Activated CD4-positive, alpha-beta memory T cell treated with anti-CD3 and anti-CD28 coated beads, Interleukin-2, amount 10 ng/mL, durations not matched to agents 7 days and 5 days (primary cell): ENCODE data around the gene ITIH4. TPM values are rescaled to one million over a fixed set of nuclear protein-coding genes. Genes with fewer than 3 reads are reported as not detected.

Experiments
- CTCF ChIA-PET: fragments of 350-600 bp; sonication (Branson Sonifier 250); formaldehyde crosslinking; loops from one replicate; lab custom pipeline; 2021; ENCODE audit warnings: antibody characterized with exemption, inconsistent platforms; lab: Charles Lee
- POLR2A ChIA-PET: fragments of 350-600 bp; sonication (Branson Sonifier 250); formaldehyde crosslinking; loops from one replicate; lab custom pipeline; 2021; ENCODE audit warnings: antibody characterized with exemption; lab: Charles Lee
- DNase-seq: peaks from one replicate; pipeline ENCODE4 v3.0.0-alpha.2; 2020
- H3K27ac Mint-ChIP-seq: one replicate; pipeline ENCODE4 v1.8.0; 2021; ENCODE audit warnings: mild to moderate bottlenecking, mixed read lengths
- H3K27me3 Mint-ChIP-seq: one replicate; pipeline ENCODE4 v1.8.0; 2021; ENCODE audit warnings: mixed read lengths
- H3K36me3 Mint-ChIP-seq: one replicate; pipeline ENCODE4 v1.8.0; 2021; ENCODE audit warnings: low read depth, mixed read lengths
- H3K4me1 Mint-ChIP-seq: one replicate; pipeline ENCODE4 v1.8.0; 2021; ENCODE audit warnings: mixed read lengths
- H3K4me3 Mint-ChIP-seq: one replicate; pipeline ENCODE4 v1.8.0; 2021; ENCODE audit warnings: mild to moderate bottlenecking, mixed read lengths
- H3K9me3 Mint-ChIP-seq: one replicate; pipeline ENCODE4 v1.8.0; 2021; ENCODE audit warnings: mixed read lengths
- total RNA-seq, 2 experiments: library from RNA; stranded (reverse); gene quantifications; one replicate each; pipeline ENCODE4 v1.2.3, GENCODE V29; 2021

Gene ITIH4
- total RNA-seq, 2 experiments from 2014 or later: 16.0 to 16.2 TPM

- H3K27me3 Mint-ChIP-seq: no peaks in the 10 kb centered on the region
- H3K9me3 Mint-ChIP-seq: no peaks in the 10 kb centered on the region
- peaks cover 23% of the 10 kb centered on the region for H3K4me1 Mint-ChIP-seq
- H3K36me3 Mint-ChIP-seq: peaks cover 4% of the 10 kb centered on the region
- DNase-seq: no peak
- POLR2A ChIA-PET: interaction anchor here (0.6 to 2.1 kb wide), 9 partner anchors 9 to 274 kb away, joined by 3 to 10 read pairs (median 5); partner anchors contain the start of gene SFMBT1
- peak overlapping the region; percentile 18 for H3K27ac Mint-ChIP-seq
- peak overlapping the region; percentile 81 for H3K4me3 Mint-ChIP-seq
- CTCF ChIA-PET: interaction anchor here (0.6 to 2.0 kb wide), 7 partner anchors 24 to 163 kb away, joined by 3 to 7 read pairs (median 3); no protein-coding TSS in a partner anchor
Measured at GRCh38 chr3:52771702-52772101, 58.8 kb downstream of the ITIH4 start.

- Mint-ChIP-seq H3K4me3 (peak overlapping the region; percentile 81), H3K4me1 (peaks cover 23% of the 10 kb centered on the region), H3K27me3 (no peaks in the 10 kb centered on the region), H3K9me3 (no peaks in the 10 kb centered on the region), H3K27ac (peak overlapping the region; percentile 73), H3K36me3 (peaks cover 4% of the 10 kb centered on the region)
- POLR2A ChIA-PET: interaction anchor here (0.6 to 2.1 kb wide), 10 partner anchors 9 to 275 kb away, joined by 3 to 10 read pairs (median 5); partner anchors contain the start of gene SFMBT1
- no peak for DNase-seq
- CTCF ChIA-PET: interaction anchor here (0.6 to 2.0 kb wide), 8 partner anchors 23 to 164 kb away, joined by 3 to 7 read pairs (median 3); no protein-coding TSS in a partner anchor
Measured at GRCh38 chr3:52771334-52771681, 59.2 kb downstream of the ITIH4 start.

- peaks cover 23% of the 10 kb centered on the region for H3K4me1 Mint-ChIP-seq
- H3K4me3 Mint-ChIP-seq: peak within 1 kb of the TSS; percentile 81
- peak; percentile 89 for DNase-seq
- peaks cover 7% of the 10 kb centered on the region for H3K36me3 Mint-ChIP-seq
- peak within 1 kb of the TSS; percentile 73 for H3K27ac Mint-ChIP-seq
- CTCF ChIA-PET: interaction anchor here (0.8 to 2.0 kb wide), 6 partner anchors 23 to 164 kb away, joined by 3 to 7 read pairs (median 3); no protein-coding TSS in a partner anchor
- POLR2A ChIA-PET: interaction anchor here (0.6 to 2.1 kb wide), 11 partner anchors 10 to 275 kb away, joined by 3 to 10 read pairs (median 5); partner anchors contain the start of genes PBRM1 and SFMBT1
- H3K9me3 Mint-ChIP-seq: no peaks in the 10 kb centered on the region
- no peaks in the 10 kb centered on the region for H3K27me3 Mint-ChIP-seq
Measured at GRCh38 chr3:52770496-52771333, 59.8 kb downstream of the ITIH4 start, which contains the start of gene NEK4. NEK4 (minus strand) TSS chr3:52770940; CDS start chr3:52770746, 194 bp downstream.

- ChIA-PET POLR2A (interaction anchor here (1.1 to 1.6 kb wide), 4 partner anchors 10 to 123 kb away, joined by 3 to 10 read pairs (median 6); partner anchors contain the start of gene PBRM1), CTCF (interaction anchor here (2.0 kb wide), 1 partner anchor 122 kb away, joined by 4 read pairs; no protein-coding TSS in a partner anchor)
- DNase-seq: no peak
- peaks cover 23% of the 10 kb centered on the region for H3K4me1 Mint-ChIP-seq
- H3K4me3 Mint-ChIP-seq: peak overlapping the region; percentile 81
- peaks cover 12% of the 10 kb centered on the region for H3K36me3 Mint-ChIP-seq
- H3K27ac Mint-ChIP-seq: no peak overlapping the region
- H3K27me3 Mint-ChIP-seq: no peaks in the 10 kb centered on the region
- no peaks in the 10 kb centered on the region for H3K9me3 Mint-ChIP-seq
Measured at GRCh38 chr3:52769786-52770455, 60.6 kb downstream of the ITIH4 start.

- Mint-ChIP-seq H3K27me3 (no peaks in the 10 kb centered on the region), H3K4me1 (no peaks in the 10 kb centered on the region), H3K36me3 (peaks cover 44% of the 10 kb centered on the region), H3K9me3 (no peaks in the 10 kb centered on the region), H3K4me3 (no peak overlapping the region), H3K27ac (no peak overlapping the region)
- no peak for DNase-seq
- POLR2A ChIA-PET: no interaction called here
- CTCF ChIA-PET: no interaction called here
Measured at GRCh38 chr3:52763466-52763865, 67.0 kb downstream of the ITIH4 start.

Other genes starting within 250 kb of the ITIH4 start
- gene PBRM1, start 144.8 kb downstream of the ITIH4 start, total RNA-seq: 10 to 100 TPM; 69.0 to 70.2 TPM
- 10 to 100 TPM; 66.8 to 67.5 TPM for gene GNL3, start 144.6 kb downstream of the ITIH4 start, total RNA-seq
- 10 to 100 TPM; 43.4 to 46.7 TPM for gene GLT8D1, start 124.9 kb downstream of the ITIH4 start, total RNA-seq
- gene SPCS1, start 124.6 kb downstream of the ITIH4 start, total RNA-seq: 100 to 1,000 TPM; 107 to 108 TPM
- 10 to 100 TPM; 17.8 to 19.1 TPM for gene NEK4, start 59.7 kb downstream of the ITIH4 start, total RNA-seq
- not detected for gene ITIH1, start 53.1 kb downstream of the ITIH4 start, total RNA-seq
- gene ITIH3, start 35.9 kb downstream of the ITIH4 start, total RNA-seq: not detected
- gene MUSTN1, start 4.3 kb upstream of the ITIH4 start, total RNA-seq: 1 to 10 TPM; 3.3 to 4.4 TPM
- gene STIMATE, start 66.9 kb upstream of the ITIH4 start, total RNA-seq: 10 to 100 TPM; 31.9 to 34.7 TPM
- gene SFMBT1, start 215.4 kb upstream of the ITIH4 start, total RNA-seq: 10 to 100 TPM; 28.7 to 30.0 TPM